HG03280 (cell line): ENCODE data around the gene PLVAP.

Experiments used
- ATAC-seq: cut with Tn5 transposase; IDR thresholded peaks from one replicate; pipeline ENCODE4 v1.9.1; 2021; ENCODE audit warnings: mild to moderate bottlenecking, moderate library complexity; ENCODE audit not compliant: unreplicated experiment

PLVAP gene, protein sequence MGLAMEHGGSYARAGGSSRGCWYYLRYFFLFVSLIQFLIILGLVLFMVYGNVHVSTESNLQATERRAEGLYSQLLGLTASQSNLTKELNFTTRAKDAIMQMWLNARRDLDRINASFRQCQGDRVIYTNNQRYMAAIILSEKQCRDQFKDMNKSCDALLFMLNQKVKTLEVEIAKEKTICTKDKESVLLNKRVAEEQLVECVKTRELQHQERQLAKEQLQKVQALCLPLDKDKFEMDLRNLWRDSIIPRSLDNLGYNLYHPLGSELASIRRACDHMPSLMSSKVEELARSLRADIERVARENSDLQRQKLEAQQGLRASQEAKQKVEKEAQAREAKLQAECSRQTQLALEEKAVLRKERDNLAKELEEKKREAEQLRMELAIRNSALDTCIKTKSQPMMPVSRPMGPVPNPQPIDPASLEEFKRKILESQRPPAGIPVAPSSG

DNA sequence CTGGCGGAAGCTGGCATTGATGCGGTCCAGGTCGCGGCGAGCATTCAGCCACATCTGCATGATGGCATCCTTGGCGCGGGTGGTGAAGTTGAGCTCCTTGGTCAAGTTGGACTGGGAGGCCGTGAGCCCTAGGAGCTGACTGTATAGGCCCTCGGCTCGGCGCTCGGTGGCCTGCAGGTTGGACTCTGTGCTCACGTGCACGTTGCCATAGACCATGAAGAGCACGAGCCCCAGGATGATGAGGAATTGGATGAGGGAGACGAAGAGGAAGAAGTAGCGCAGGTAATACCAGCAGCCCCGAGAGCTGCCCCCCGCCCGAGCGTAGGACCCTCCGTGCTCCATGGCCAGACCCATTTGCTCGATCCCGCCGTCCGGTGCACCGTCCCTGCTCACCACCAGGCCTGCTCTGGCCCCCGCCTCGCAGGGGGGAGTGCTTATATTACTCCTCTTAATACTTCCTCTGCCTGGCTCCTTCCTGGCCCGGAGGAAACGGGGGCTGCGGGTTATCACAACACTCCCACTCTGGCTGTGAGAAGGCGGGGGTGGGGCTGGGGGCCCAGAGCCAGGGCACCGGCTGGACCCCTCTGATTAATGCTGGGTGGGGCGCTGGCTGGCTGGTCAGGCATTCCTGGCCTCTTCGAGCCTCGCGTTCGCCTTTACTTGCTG lies at the start of gene PLVAP:
Gene PLVAP (minus strand): TSS at position 408 of the 666 bp plus-strand sequence. CDS start 54 bp downstream, at position 354.
- ATAC-seq = no peak

DNA sequence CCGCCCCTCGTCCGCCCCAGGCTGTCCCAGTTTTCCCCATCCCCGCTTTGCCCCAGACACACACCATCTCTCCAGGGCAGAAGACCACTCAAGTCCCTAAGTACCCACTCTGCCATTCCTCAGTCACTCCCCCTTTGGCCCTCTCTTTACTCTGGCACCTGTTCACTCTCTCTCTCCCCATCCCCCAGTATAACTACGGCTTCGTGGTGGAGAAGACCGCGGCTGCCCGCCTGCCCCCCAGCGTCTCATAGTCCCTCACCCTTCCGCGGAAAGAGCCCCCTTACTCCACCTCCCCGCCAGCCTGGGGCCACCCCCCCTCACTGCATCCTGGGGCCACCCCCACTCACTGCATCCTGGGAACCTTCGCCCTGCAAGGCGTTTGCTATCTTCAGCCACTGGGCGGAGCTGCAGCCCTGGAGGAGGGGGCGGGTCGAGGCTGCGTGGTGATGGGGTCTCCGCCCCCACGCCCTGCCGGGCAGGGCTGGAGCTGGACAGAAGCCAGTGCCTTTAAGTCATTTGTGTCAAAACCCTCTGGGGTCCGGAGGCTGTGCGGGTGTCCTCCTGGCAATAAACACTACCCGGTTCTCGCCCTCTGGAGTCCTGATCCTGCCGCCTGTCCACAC lies 47.7 kb upstream of the PLVAP start:
- no peak for ATAC-seq

- no peak for ATAC-seq
Measured at GRCh38 chr19:17423429-17424208, 46.5 kb upstream of the PLVAP start.

- ATAC-seq = no peak
Measured at GRCh38 chr19:17421942-17422341, 44.8 kb upstream of the PLVAP start.

DNA sequence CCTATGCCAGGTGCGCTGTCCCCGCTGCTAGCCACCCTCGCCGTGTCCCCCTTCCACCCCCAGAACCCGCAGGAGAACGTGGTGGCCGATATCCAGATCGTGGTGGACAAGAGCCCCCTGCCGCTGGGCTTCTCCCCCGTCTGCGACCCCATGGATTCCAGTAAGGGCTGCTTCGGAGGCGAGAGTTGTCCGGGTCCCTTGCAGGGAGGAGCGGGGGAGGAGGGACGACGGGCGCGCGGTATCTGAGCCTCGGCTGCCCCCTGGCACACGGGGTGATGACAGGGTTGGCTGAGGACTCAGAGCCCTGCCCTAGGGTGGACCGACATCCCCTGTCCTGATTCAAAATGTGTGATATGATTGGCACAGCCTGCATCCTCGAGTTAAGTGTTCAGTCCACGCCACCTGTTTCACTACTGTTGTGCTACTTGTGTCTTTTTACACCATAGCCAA lies 43.4 kb upstream of the PLVAP start:
- no peak for ATAC-seq

GRCh38 chr19:17419621-17420474 lies 42.7 kb upstream of the PLVAP start, which contains the start of gene MVB12A:
Gene MVB12A (plus strand): TSS chr19:17420047. CDS start chr19:17420136, 89 bp downstream.
- ATAC-seq = peak; percentile 91

GRCh38 chr19:17419154-17419620 lies 42.0 kb upstream of the PLVAP start:
- no peak for ATAC-seq

- ATAC-seq = no peak
Measured at GRCh38 chr19:17418710-17419109, 41.6 kb upstream of the PLVAP start.

GRCh38 chr19:17415121-17415520 lies 38.0 kb upstream of the PLVAP start:
- no peak for ATAC-seq

DNA sequence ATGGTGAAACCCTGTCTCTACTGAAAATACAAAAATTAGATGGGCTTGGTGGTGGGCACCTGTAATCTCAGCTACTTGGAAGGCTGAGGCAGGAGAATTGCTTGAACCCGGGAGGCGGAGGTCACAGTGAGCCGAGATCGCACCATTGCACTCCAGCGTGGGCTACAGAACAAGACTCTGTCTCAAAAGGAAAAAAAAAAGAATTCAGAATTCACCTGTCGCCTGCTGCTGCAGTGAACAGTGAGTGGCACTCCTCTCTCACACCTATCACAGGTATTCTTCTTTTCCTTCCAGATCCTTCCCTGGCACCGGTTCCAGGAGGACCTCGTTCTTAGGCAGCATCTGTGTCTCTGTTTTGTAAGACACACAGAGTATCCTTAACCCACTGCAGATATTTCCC lies 37.0 kb upstream of the PLVAP start:
- ATAC-seq = no peak

DNA sequence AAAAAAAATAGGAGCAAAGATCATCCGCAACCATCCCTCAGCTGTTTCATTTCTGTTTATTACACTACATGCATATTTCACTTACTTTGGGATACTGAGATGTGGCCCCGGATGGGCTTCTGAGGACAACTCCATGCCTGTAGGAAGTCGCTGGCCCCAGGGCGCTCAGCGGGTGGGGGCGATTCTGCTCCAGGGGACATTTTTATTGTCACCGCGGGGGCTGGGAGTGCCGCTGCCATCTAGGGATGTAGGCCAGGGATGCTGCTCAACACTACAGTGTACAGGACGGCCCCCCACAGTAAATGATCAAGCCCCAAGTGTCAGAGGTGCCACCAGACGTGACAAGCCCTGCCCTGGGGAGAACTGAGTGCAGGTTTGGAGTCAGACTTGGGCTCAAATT lies 34.7 kb upstream of the PLVAP start:
- ATAC-seq = no peak

- ATAC-seq = no peak
Measured at GRCh38 chr19:17409990-17410389, 32.8 kb upstream of the PLVAP start.

GRCh38 chr19:17406887-17407196 lies 29.7 kb upstream of the PLVAP start:
- ATAC-seq = no peak

DNA sequence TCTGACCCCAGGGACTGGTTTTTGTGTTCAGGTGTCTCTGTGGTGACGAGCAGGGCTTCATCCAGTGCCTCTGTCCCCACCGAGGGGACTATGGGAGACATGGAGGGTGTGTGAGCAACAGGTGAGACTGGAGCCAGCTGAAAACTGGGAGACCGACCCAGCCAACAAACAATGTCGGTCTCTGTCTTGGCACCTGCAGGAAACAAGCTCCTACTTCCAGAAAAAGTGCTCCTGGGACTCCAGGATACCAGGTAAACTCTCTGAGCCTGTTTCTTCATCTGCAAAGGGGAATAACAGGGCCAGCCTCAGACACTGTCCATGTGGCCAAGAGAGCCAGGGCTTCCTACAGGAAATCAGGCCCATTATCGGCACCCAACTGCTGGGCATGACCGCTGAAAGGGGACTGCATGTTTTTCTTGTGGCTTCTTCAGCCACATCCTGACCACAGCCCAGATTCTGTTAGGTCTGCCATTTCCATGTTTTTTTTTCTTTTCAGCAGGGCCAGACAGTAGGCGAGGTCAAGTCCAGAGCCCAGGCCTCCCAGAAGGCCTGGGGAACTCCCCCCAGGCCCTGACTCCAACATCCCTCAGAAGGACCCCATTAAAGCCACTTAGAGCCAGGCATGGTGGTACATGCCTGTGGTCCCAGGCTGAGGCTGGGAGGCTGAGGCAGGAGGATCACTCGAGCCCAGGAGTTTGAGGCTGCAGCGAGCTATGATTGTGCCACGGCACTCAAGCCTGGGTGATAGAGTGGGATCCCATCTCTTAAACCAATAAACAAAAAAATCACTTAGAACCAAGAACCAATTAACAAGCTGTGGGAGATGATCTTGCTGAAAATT lies 29.1 kb upstream of the PLVAP start:
- peak; percentile 16 for ATAC-seq

DNA sequence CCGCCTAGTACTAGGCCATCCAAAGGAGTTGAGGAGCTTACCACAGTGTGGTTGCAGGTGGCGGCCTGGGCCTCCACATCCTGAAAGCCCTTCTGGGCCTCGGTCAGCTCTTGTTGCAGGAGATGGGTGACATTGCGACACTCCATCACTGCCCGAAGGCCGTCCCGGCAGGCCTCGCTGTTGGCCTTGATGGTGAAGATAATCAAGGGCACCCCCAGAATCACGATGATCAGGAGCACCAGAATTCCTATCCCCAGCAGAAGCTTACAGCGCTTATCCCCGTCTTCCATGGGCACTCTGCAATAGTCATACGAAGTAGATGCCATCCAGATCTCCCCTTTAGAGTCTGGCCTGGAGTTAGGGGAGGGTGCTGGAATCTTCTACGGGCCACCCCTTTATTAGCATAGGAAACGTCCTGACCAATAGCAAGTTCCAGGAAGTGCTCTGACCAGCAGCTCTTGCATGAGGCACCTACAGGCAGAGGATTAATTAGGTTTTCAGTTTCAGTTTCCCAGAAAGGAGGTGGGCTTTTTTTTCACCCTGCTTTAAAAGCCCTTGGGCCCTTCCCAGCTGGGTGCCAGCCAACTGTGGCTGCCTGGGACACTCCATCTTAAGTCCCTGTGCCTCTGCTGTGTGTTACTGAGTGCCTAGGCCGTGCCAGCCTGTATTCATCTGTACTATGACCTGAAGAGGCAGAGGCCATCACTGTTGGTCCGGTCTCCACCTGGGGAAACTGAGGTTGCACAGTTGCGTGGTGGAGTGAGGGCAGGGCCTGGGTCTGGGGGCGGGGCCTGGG lies 28.3 kb upstream of the PLVAP start, which contains the start of gene BST2:
Gene BST2 (minus strand): TSS at position 381 of the 796 bp plus-strand sequence. CDS start 55 bp downstream, at position 326.
- ATAC-seq = peak; percentile 84

DNA sequence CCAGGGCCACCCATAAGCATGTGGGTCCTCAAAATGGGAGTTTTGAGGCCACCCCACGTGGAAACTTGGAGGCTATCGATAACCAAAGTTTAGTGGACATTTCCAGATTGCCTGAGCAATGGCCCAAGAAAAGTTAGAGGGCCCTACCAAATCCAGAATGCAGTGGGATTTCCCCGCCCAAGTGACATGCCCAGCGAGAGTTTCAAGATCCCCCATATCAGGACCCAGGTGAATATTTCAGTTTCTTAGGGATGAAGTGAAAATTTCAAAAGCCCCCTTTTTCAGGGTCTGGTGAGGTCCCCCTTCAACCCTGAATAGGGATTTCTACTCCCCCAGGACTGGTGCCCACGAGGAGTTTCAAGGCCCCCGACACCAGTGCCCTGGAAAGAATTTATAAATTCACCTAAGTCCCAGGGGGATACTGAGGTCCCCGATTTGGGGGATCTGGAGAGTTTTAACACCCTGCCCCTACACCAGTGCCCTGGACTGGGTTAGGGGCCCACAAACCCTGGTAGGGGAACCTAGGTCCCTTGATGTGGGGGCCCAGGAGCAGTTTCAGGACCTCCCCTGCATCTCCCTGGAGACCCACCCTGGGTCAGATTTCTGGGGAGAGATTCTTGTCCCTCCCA lies 27.6 kb upstream of the PLVAP start:
- no peak for ATAC-seq

DNA sequence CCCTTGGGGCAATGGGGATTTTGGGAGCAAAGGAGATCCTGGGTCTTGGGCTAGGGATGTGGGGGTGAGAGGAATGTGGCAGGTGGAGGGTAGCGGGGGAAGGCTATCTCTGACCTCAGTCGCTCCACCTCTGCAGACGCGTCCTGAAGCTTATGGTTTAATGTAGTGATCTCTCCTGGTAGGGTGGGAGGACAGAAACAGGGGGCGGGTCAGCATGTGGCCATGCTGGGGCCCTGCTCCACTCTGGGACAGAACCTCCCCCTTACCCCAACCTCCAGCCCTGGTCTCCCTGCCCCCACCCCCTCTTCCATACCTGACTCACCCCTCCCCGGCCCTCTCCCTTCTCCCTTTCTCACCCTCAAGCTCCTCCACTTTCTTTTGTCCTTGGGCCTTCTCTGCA lies 26.9 kb upstream of the PLVAP start:
- no peak for ATAC-seq
